GM12878 (cell line): ENCODE measurements around the gene ADCY2. TPM values are rescaled to one million over a fixed set of nuclear protein-coding genes. Genes with fewer than 3 reads are reported as not detected.

Experiments used
- ATAC-seq: fragments of 200-7000 bp; cut with Tn5 transposase; 3 replicates; pipeline ENCODE4 v1.9.1; 2020; ENCODE audit warnings: mild to moderate bottlenecking, moderate library complexity
- BruUV-seq: library from RNA; stranded (reverse); fragments of 400-500 nt; replicated peaks from 2 replicates; lab custom pipeline; 2021; lab: Mats Ljungman, UMichigan
- CTCF ChIA-PET: fragments of 300-600 bp; sonication (Branson Sonifier 250); formaldehyde crosslinking; extraction: SDS; loops from one replicate; lab custom pipeline; 2021; ENCODE audit warnings: inconsistent platforms; lab: Yijun Ruan, JAX
- POLR2A ChIA-PET: fragments of 350-600 bp; formaldehyde crosslinking; extraction: SDS; loops from one replicate; lab custom pipeline; 2021; ENCODE audit warnings: inconsistent platforms; lab: Charles Lee
- RAD21 ChIA-PET: fragments of 300-600 bp; sonication (Branson Sonifier 250); formaldehyde crosslinking; loops from one replicate; lab custom pipeline; 2023; ENCODE audit warnings: antibody characterized with exemption; ENCODE audit not compliant: unreplicated experiment; lab: Charles Lee
- SMC1A ChIA-PET: fragments of 300-600 bp; sonication (Branson Sonifier 250); formaldehyde crosslinking; loops from one replicate; lab custom pipeline; 2023; ENCODE audit not compliant: unreplicated experiment, uncharacterized antibody; lab: Charles Lee
- DNase-seq: peaks from one replicate; pipeline ENCODE4 v3.0.0-alpha.2; 2011; ENCODE audit warnings: low read depth, low spot score
- FAIRE-seq: peaks from 3 replicates; lab custom pipeline; 2011; peaks lifted over from hg19 to GRCh38; lab: Jason Lieb, UNC
- H2AFZ ChIP-seq: 2 replicates; pipeline ENCODE4 v1.6.0; 2011; ENCODE audit warnings: low read depth, low read length, control low read depth; ENCODE audit not compliant: control insufficient read depth
- H3K27ac ChIP-seq: 2 replicates; pipeline ENCODE4 v1.5.1; 2011; ENCODE audit warnings: control low read depth; ENCODE audit not compliant: control insufficient read depth, insufficient read depth
- H3K27me3 ChIP-seq, 2 experiments: replicated peaks in 1 of 2; 2 replicates each; pipeline versions ENCODE4 v1.6.0 to v1.6.1; 2011; ENCODE audit warnings: low read length in 1 of 2; ENCODE audit not compliant: control insufficient read depth in 2 of 2, insufficient read depth in 2 of 2
- H3K36me3 ChIP-seq, 2 experiments: 2 replicates each; pipeline ENCODE4 v1.5.1; 2011; ENCODE audit warnings: low read length in 1 of 2; ENCODE audit not compliant: control insufficient read depth in 2 of 2, insufficient read depth in 2 of 2
- H3K4me1 ChIP-seq: 2 replicates; pipeline ENCODE4 v1.6.1; 2011; ENCODE audit warnings: mild to moderate bottlenecking, low read length, moderate library complexity, mixed read lengths; ENCODE audit not compliant: control insufficient read depth, insufficient read depth
- H3K4me2 ChIP-seq: 2 replicates; pipeline ENCODE4 v1.6.0; 2011; ENCODE audit warnings: control low read depth; ENCODE audit not compliant: control insufficient read depth, insufficient read depth
- H3K4me3 ChIP-seq: fragments of 200-600 bp; sonication (generic); 2 replicates; pipeline ENCODE4 v1.5.1; 2016
- H3K79me2 ChIP-seq: 2 replicates; pipeline ENCODE4 v1.6.0; 2011; ENCODE audit warnings: low read length; ENCODE audit not compliant: control insufficient read depth, insufficient read depth
- H3K9ac ChIP-seq: 2 replicates; pipeline ENCODE4 v1.8.0; 2011; ENCODE audit warnings: low read length, control low read depth, mixed read lengths; ENCODE audit not compliant: control insufficient read depth, insufficient read depth
- H3K9me3 ChIP-seq: replicated peaks from 3 replicates; pipeline ENCODE4 v1.5.1; 2011; ENCODE audit warnings: mild to moderate bottlenecking, low read length; ENCODE audit not compliant: control insufficient read depth, insufficient read depth
- H4K20me1 ChIP-seq: 2 replicates; pipeline ENCODE4 v1.6.0; 2011; ENCODE audit not compliant: control insufficient read depth, insufficient read depth
- CBX5 ChIP-seq: sonication (generic); IDR thresholded peaks from 2 replicates; pipeline ENCODE4 v1.6.1; 2016; ENCODE audit warnings: low read depth, moderate library complexity, mild to moderate bottlenecking, inconsistent platforms
- FOXK2 ChIP-seq: fragments of 450-650 bp; IDR thresholded peaks from 2 replicates; pipeline ENCODE4 v1.6.1; 2017; ENCODE audit warnings: mild to moderate bottlenecking, moderate library complexity
- SPI1 ChIP-seq: IDR thresholded peaks from 2 replicates; pipeline ENCODE4 v1.6.1; 2011; ENCODE audit warnings: low read depth, mild to moderate bottlenecking, low read length, moderate library complexity, borderline replicate concordance; ENCODE audit not compliant: insufficient read depth
- STAT3 ChIP-seq: IDR thresholded peaks from 2 replicates; pipeline ENCODE4 v1.6.1; 2011; ENCODE audit warnings: low read depth, low read length, improper control_type of control experiment
- WGBS: methylation state at CpG from one replicate; pipeline ENCODE4 v1.1.6; 2016; ENCODE audit warnings: low lambda C conversion rate; ENCODE audit not compliant: insufficient replicate concordance, insufficient coverage; ENCODE audit errors: missing lambda C conversion rate; 5-methylcytosine and 5-hydroxymethylcytosine counted together
- in situ Hi-C: fragments of 300-500 bp; cut with MboI; formaldehyde crosslinking; loops from 9 replicates; pipeline ENCODE4 v1.14.3; 2018; ENCODE audit warnings: mixed read lengths
- intact Hi-C: fragments of 100-400 bp; cut with micrococcal nuclease; formaldehyde crosslinking; loops from one replicate; pipeline ENCODE4 v1.14.2; 2022; ENCODE audit not compliant: unreplicated experiment
- polyA plus RNA-seq, 11 experiments: library from polyadenylated mRNA; depleted of rRNA in 4 of 11; unstranded in 6 of 11; stranded (reverse) in 5 of 11; fragments of >200 nt; fragmentation: Nextera tagmentation in 4 of 11; fragmentation: Illumina TruSeq in 1 of 11; extraction: Ambion mirVana in 4 of 11; extraction: Trizol in 1 of 11; gene quantifications; 1 replicate in 1 of 11; 2 replicates in 10 of 11; pipeline versions ENCODE4 v1.2.1 to v1.2.3, GENCODE V29; 2011 to 2016; ENCODE audit warnings: inconsistent platforms in 2 of 11, missing spikeins in 2 of 11, low read depth in 1 of 11
- total RNA-seq, 4 experiments: library from RNA; depleted of rRNA in 3 of 4; stranded (reverse); fragments of >200 nt in 3 of 4; fragmentation: Illumina TruSeq in 1 of 4; extraction: Trizol in 1 of 4; gene quantifications; 2 replicates each; pipeline versions ENCODE4 v1.2.1 to v1.2.3, GENCODE V29; 2013 to 2021

The ADCY2 gene
- total and polyA plus RNA-seq, 10 of the 15 experiments (the other 5 are each of a cell fraction or from before 2014, with no cell fraction given): 0.07 to 0.26 TPM; not detected in 8

- in situ Hi-C loops: no loop called here
- CTCF ChIA-PET: no interaction called here
- Histone ChIP-seq H3K9ac (no peak overlapping the region), H4K20me1 (no peaks in the 10 kb centered on the region), H2AFZ (no peak overlapping the region), H3K4me2 (no peak overlapping the region), H3K9me3 (no peaks in the 10 kb centered on the region), H3K27ac (no peak overlapping the region), H3K36me3 (no peaks in the 10 kb centered on the region), H3K27me3 (no peaks in the 10 kb centered on the region), H3K4me3 (no peak overlapping the region), H3K4me1 (no peaks in the 10 kb centered on the region), H3K79me2 (no peaks in the 10 kb centered on the region)
- SMC1A ChIA-PET: no interaction called here
- intact Hi-C loops: no loop called here
- FAIRE-seq (no peak), DNase-seq (no peak), ATAC-seq (no peak)
- RAD21 ChIA-PET: no interaction called here
- POLR2A ChIA-PET: no interaction called here
- TF ChIP-seq FOXK2 (no peak), SPI1 (peak; percentile 46; the same call in 1 of the 2 replicates)
- no TSS peak for BruUV-seq
These were observed 212.8 kb downstream of the ADCY2 start for GRCh38 chr5:7608772-7609171.

GRCh38 chr5:7609726-7610125 lies 213.8 kb downstream of the ADCY2 start:
- CTCF ChIA-PET: no interaction called here
- no peaks in the 10 kb centered on the region for H3K27me3 ChIP-seq

More at GRCh38 chr5:7609726-7610125, 213.8 kb downstream of the ADCY2 start:
- Histone ChIP-seq H2AFZ (no peak overlapping the region), H3K79me2 (no peaks in the 10 kb centered on the region), H3K4me3 (no peak overlapping the region), H3K9ac (no peak overlapping the region), H3K4me2 (no peak overlapping the region), H3K4me1 (no peaks in the 10 kb centered on the region), H4K20me1 (no peaks in the 10 kb centered on the region), H3K27ac (no peak overlapping the region), H3K36me3 (no peaks in the 10 kb centered on the region), H3K9me3 (no peaks in the 10 kb centered on the region)
- intact Hi-C loops: no loop called here
- in situ Hi-C loops: no loop called here
- ChIA-PET SMC1A (no interaction called here), RAD21 (no interaction called here), POLR2A (no interaction called here)
- no peak for TF ChIP-seq CBX5
- no peak for TF ChIP-seq STAT3
- TF ChIP-seq SPI1: no peak
- no peak for ATAC-seq
- FAIRE-seq: no peak
- no TSS peak for BruUV-seq
- 8% methylated on average over 1 of the region's 1 CpG for WGBS
- no peak for DNase-seq
